Inflammatory macrophage treated with lipopolysaccharide for 4 hours (primary cell): ENCODE measurements around the gene TMEM45A.
"Not testable (repeated sequence)": the region's sequence is repeated elsewhere in the genome, so short reads cannot be mapped to it uniquely, and the experiment has no call there.

Experiments
- DNase-seq: peaks from one replicate; pipeline ENCODE4 v3.0.0-alpha.2; 2020

TMEM45A gene

DNA sequence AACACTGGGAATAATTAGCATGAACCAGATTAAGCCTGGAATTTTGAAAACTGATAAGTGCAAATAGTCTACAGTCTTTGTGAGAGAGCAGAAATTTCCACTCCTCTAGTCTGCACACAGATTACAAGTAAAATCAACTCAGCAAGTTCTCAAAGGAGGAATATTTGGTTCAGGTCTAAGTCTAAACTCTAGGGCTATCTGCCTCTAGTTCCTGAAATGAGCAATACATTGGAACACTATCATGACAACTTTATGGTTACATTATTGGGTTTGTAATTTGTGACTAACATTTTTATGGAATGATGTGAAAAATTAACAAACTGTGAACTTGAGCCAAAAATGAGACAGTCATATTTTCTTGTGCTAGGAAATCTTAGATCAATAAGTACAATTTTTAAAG lies 86.2 kb downstream of the TMEM45A start:
- DNase-seq = no peak

DNA sequence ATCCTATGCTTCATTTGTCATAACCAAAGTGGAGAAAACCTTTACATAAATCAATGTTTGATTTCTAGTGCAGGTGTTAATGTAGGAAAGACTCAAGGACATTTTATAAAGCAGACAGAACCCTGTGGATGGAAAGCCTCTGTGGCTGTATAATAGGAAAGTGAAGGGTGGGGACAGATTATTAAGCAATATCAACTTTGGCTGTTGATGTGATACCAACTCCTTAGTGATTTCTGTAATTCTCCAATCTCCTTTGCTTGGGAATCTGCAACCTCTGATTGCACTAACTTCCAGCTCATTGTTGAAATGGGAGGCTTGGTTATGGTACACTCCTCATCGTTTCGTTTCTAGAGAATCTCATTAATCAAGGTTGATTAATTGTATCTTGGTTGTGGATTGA lies 87.7 kb downstream of the TMEM45A start:
- no peak for DNase-seq

DNA sequence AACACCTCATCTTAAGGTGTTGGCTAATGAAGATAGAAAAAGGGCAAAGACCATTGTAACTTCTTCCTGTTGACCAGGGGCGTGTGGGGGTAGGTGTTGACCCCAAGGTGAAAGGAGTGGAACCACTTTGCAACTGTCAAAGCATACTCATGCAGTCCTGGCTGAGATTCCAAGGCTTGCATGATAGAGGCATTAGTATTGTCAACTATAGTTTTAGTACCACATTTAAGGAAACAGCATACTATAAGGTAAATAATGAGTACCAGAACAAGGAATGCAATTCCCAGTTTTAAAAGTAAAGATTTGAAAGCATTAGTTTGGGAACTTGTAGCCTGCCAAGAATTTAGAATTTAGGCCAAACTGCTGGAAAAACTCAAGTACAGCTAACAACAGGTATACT lies 89.2 kb downstream of the TMEM45A start:
- DNase-seq = no peak

DNA sequence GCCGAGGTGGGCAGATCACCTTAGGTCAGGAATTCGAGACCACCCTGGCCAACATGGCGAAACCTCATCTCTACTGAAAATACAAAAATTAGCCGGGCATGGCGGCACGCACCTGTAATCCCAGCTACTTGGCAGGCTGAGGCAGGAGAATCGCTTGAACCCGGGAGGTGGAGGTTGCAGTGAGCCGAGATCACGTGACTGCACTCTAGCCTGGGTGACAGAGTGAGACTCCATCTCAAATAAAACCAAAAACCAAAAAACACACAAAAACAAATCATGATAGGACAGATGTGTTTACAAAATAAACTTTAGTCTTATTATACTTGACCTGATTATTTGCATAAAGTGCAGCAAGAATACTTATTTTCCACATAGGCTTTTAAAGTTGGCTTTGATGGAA lies 89.7 kb downstream of the TMEM45A start:
- DNase-seq = not testable (repeated sequence)

DNA sequence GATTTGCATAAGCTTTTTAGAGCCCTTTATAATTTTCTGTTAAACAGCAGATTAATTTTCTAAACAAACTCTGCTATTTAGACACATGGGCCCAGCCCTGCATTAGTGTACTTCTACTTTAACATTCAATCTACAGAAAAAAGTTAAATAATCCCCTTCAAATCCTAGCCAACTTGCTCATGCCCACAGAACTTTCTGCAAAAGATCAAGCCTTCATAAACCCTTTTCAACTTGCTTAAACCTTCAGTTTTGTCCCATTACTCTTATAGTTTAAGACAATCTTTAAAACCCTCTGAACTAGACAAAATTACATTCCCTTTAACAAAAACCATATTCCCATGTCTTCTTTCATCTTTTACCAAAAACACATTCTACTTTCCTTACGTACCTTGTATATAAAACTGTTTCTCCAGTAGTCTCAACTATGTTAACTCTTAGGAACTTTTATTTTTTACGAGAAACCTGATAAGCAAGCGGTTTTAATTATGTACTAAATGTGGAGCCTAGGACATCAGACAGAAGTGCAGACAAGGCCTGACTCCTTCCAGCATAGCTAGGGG lies 91.8 kb downstream of the TMEM45A start:
- no peak for DNase-seq

DNA sequence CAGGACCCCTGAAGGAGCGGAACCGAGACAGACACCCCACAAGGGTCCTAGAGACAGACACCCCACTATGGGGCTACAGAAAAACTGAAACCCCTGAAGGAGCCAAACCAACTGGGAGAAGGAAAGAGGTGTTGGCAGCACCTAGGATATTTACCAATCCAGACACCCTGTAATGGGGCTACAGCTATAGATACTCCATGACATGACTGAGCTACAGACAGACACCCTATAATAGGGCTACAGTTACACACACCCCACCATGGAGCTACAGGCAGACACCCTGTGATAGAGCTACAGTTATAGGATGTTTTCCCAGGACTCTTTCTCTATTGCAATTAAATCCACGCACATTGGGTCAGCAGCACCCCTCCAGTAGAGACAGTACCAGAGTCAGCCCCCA lies 94.4 kb downstream of the TMEM45A start:
- no peak for DNase-seq

DNA sequence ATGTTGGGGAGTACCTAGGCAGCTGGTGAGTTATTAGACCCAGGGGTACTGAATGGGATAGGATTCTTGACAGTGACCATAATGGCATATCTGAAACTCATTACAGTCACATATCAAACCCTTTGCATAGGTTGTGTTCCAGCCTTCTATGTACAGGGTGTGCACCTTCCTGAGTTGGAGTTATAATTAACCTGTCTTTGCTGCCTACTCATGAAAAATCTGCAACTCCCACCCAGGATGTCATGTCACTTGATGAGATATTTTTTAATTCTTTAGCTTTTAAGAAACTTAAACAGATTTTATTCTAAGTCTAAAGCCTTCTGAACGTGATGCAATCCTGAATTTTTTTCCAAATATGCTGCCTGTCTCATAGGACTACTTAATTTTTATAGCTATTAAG lies 95.8 kb downstream of the TMEM45A start:
- no peak for DNase-seq

DNA sequence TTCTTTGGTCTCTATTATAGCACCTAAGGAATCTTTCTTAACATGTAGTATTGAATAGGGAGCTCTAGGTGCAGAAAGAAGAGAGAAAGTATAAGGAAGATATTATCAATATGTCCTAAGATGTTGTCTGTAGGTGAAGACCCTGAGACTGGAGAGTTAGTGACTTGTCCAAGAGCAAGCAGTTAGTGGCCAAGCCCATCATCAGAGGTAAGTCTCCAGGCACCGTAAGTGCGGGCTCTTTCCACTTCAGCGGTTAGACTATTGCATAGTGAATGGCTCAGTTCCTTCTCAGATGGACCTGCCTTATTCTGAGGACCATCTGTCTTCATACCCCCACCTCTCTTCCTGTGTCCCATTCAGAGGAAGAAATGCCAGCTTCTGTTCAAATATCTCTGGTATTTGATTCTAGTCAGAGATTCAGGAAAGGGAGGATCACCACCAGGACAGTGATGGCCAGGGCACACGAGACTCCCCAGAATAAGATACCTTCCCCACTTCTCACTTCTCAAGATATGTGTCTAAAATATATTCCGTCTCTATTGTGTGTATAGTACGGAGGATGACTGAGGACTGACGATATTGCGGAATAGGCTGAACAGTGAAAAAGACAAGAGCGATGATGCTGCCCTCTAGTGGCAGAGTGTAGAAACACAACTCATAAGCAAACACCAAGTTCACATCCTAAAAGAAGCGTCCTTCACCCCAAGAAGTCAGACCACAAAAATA lies 97.9 kb downstream of the TMEM45A start:
- DNase-seq = peak; percentile 75

DNA sequence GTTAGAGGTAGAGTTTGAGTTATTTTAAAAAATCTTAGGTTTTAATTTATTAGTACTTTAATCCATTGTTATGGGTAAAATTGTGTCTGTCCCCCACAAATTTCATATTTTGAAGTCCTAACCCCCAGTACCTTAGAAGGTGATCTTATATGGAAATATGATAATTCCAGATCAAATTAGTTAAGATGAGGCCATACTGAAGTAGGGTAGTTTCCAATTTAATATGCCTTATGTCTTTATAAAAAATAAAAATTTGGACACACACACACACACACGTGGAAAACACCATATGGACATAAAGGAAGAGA lies 98.4 kb downstream of the TMEM45A start:
- DNase-seq = no peak

DNA sequence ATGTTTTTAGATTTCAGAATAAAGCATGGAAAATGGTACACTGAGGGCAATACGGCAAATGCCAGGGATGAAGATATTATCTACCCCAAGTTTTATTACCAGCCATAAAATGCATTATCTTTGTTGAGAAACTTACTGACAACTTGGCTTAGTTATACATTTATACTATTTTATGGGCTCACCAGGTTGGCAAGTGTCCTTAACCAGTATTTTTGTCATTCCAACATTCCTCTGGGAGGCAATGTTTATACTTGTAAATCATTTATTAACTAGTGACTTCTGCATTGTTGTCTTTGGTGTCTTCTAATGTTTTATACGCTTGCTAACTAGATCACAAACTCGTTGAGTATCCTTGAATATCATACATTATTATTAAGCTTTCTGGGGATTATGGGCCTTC lies 99.0 kb downstream of the TMEM45A start:
- no peak for DNase-seq

DNA sequence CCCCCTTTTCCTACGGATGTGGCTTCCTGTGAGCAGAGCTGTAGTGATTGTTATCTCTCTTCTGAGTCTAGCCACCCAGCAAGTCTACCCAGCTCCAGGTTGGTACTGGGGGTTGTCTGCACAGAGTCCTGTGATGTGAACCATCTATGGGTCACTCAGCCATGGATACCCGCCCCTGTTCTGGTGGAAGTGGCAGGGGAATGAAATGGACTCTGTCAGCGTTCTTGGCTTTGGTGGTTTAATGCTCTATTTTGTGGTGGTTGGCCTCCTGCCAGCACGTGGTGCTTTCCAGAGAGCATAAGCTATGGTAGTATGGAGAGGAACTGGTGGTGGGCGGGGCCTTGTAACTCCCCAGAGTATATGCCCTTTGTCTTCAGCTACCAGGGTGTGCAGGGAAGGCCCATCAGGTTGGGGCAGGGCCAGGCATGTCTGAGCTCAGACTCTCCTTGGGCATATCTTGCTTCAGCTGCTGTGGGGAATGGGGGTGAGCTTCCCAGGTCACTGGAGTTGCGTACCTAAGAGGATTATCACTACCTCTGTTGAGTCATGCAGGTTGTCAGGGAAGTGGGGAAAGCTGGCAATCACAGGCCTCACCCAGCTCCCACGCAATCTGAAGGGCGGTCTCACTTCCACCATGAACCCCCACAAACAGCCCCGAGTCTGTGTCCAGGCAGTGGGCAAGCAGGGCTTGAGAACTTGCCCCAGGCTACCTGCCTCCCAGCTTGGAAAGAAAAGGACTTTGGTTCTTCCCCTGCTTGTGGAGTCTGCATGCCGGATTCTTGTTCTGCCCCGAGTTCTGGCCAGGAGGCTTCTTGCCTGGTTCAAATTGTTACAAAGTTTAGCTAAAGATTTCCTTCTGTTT lies 108.0 kb downstream of the TMEM45A start:
- no peak for DNase-seq

DNA sequence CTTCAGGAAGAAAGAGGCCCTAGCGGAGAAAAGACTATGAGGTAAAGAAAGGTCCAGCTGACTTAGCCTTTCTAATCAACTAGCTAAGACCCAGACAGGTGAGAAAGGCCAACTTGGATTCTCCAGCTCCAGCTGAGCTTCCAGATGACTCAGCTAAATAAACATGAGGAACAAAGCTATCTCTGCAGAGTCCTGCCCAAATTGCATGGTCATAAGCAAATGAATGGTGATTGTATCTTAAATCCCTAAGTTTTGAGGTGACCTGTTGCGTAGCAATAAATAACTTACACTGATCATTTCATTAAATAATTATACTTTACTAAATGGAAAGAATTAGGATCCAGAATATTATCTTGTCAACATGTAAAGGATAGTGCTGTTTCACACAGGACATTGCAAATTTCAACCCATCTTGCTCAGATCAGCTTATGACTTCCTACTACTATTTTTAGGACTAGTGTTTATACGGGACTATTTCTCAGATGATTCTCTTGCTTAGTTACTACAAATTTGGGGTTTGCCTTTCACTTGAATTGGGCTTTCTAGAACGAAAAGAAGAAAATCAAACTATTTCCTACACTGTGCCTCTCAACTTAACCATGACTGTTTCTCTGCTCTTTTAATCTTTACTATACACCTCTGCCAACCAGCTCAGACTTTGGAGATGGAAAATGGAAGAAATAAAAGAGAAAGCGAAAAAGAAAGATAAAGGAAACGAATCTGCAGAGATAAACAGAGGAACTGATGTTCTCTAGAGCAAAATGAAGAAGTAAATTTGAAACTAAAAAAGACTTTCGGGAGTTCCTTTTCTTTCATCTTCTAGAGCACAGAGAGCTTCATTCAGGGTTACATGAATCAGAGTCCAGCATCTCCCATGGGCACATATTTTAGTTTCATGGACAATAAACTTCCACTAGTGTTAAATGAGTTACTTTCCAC lies 110.4 kb downstream of the TMEM45A start:
- peak; percentile 86 for DNase-seq

DNA sequence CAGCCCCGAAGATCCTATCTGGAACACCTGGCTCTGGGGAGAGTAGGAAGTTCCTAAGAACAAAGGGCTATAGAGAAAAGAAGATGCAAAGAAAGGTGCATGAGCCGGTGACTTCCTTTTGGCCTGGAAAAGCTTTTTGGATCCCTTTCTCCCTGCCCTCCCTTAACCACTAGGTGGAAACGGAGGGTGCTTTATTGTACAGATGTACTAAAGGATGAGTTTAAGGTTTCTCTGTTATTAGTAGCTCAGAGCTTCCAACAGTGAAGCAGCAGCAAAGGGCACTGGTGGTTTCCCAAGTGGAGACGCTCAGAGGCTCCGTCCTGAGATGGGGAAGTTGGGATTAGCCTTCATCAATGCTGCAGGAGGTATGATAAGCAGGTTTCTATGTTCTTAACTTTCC lies 111.0 kb downstream of the TMEM45A start:
- peak; percentile 10 for DNase-seq

DNA sequence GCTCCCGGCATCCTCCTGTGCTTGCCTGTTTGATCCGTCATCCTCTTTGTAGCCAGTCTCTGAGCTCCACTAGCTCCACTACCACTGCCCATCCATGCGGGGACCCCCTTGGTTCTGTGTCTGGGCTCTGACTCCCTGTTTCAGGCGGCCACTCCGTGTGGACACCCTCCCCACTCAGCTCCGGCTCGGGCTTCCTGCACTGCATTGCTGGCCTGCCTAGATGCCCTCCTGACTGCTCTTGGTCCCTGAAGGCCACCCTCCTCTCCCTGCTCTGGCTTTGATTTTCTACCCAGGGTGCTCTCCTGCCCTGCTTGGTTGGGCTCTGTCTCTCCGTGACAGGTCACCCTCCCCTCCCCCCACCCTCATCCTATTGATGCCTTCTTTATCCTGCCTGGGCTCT lies 112.9 kb downstream of the TMEM45A start:
- DNase-seq = no peak

DNA sequence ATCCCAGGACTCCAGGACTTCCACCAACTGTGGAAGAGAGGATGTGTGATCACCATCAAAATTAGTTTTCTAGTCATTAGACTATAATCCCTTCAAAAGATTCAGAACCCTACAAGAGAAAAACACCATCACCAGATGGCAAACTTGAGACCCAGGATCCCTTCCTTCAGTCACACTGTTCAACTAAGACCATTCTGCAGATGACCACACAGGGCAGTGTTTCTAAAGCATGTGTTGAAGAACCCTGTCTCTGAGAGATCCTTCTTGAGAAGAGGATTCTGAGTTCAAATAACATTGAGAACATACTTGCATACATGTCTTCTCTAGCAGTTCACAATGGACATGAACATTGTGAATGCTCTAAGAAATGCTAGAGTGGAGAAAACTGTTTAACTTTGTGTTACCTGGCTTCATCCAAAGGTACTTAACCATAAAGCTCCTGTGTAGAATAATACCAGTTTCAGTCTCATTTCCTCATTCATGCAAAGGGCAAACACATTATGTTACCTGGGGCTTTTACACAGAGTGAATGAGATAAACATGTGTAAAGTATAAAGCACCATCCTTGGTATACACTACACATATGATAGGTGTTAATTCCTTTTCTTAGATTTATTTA lies 114.6 kb downstream of the TMEM45A start:
- no peak for DNase-seq

DNA sequence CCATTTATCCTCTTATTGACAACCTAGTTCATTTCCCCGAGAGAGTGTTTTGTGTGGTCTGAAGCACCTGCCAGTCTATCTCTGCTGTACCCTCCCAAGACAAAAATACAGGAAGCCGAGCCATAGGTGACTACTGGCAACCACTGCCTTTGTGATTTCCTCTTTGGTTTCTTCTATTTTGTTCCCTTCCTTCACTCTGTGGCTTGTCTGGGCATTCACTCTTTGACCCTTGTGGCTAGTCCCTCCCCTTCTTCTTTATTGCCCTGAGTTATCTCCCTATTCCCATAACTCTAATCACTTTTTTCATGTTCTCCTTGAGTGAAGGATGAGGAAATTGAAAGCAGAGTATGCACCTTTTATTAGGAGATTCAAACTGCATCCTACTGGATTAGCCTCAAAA lies 116.9 kb downstream of the TMEM45A start, which contains the start of gene ADGRG7:
Gene ADGRG7, plus strand, starts transcription at position 297 of the 400 bp plus-strand sequence. CDS start 256 bp downstream, outside the sequence.
- no peak for DNase-seq

DNA sequence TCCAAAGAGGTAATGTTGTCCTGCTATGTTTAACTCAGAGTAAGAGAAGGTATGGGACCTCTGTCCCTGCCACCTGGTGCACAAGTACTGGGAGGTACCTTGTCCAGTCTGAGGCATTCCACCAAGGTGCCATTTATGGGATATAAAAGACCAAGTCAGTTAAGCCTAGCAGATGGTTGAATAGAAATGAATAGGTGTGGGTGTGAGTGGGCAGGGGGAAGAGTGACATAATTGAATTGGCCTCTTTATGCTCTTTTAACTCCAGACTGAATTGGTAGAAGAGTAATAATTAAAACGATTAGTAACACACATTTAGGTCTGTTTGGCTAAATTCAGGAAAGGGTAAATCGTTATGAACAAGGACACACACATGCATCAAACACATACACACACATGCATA lies 117.5 kb downstream of the TMEM45A start:
- DNase-seq = no peak

DNA sequence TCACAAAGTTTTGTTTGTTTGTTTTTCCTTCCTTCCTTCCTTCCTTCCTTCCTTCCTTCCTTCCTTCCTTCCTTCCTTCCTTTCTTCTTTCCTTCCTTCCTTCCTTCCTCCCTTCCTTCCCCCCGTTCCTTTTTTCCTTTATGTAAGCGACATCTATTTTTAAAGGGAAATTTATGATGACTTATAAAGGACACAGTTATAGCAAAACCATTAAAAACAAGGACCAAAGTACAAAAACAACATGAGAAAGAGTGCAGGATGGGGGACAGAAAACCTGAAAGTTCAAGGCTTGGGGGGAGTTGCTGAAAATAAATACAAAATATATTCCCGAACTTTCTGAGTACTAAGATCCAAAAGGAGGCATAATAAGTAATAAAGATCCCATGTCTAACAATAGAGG lies 118.8 kb downstream of the TMEM45A start:
- no peak for DNase-seq

DNA sequence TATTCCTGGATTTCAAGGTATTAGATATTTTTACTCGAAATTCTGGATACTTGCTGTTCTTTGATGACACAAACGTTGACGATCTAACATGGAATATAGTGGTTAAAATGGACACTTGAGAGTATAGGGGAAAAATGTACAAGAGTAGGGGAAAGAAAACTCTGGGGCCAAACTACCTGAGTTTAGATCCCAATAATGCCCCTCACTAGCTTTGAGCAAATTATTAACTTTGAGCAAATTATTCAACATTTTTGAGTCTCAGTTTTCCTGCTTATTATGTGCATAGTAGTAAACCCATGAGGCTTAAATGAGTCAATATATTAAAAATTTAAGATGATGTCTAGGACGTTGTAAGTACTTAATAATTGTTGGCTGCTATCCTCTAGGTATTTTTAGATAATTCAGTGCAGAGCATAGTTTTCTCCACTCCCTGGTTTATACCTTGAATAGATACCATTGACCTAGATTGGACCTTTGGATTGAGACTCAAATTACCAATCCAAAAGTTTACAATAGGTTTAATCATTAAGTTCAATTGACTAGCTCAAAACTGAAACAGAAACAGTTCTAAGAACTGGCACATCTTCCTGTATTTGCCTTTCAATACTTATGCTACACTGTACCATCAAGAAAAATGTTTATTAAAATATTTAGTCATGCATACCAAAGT lies 121.4 kb downstream of the TMEM45A start:
- no peak for DNase-seq

DNA sequence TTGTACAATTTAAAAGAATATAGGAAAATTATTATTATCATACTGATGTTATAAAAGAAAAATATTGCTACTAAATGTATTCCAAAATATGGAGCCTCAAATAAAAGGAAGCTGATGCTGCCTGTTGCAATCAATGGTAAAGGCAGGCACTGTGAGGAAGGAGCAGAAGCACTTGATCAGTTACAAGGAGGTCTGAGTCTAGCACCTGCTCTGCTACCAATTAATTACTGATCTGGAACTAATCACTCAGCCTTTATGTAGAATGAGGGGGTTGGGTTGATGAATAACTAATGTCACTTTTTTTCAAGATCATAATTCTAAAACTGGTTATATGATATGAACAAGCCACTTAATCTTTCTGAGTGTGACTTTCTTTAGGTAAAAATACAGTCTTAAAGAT lies 122.5 kb downstream of the TMEM45A start:
- DNase-seq = no peak

DNA sequence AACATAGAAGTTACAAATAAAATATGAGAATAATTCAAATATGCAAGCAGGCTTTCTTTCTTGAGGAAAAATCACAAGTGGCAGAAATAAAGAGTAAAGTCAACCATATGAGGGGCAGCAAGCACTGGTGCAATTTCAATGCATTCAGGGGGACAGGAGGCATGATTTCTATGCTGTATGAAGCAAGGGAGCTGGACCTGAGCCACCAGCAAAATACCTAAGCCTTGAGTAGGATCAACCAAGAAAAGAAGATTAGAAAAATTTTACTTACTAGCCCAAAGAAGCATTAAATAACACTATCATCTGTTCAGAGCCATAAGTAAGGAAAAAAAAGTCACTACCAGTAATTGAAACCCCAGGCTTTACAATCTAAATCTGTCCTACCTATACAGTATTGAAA lies 123.3 kb downstream of the TMEM45A start:
- DNase-seq = no peak

DNA sequence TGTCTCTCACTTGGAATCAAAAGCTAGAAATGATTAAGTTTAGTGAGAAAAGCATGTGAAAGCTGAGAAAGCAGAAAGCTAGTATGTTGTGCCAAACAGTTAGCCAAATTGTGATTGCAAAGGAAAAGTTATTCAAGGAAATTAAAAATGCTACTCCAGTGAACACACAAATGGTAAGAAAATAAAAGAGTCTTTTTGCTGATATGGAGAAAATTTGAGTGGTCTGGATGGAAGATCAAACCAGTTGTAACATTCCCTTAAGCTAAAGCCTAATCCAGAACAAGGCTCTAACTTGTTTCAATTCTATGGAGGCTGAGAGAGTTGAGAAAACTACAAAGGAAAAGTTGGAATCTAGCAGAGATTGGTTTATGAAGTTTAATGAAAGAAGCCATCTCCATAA lies 128.8 kb downstream of the TMEM45A start:
- no peak for DNase-seq
